Measurements from ENCODE around the gene UNC13C.

DNA sequence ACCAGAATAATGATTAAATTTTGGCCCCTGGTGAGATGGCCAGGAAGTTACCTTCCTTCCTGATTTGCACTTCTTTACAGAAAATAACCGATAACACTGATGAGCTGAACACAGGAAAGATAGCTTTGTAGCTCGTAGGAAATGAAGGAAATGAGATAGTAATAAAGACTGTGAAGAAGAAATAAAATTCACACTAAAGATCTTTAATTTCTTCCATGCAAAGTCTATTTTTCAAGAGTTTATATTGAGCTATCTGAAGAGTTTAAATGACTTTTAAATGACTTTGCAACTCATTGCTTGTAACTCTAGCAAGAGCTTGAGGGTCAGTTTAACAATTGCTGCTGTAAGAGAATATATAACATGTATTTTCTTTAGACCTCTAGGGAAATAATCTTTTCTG is 543.0 kb downstream of the UNC13C start:
- no peak for TF ChIP-seq EP300 (IDR thresholded peaks at IDR 0.05)
- TF ChIP-seq, protein P1, sequence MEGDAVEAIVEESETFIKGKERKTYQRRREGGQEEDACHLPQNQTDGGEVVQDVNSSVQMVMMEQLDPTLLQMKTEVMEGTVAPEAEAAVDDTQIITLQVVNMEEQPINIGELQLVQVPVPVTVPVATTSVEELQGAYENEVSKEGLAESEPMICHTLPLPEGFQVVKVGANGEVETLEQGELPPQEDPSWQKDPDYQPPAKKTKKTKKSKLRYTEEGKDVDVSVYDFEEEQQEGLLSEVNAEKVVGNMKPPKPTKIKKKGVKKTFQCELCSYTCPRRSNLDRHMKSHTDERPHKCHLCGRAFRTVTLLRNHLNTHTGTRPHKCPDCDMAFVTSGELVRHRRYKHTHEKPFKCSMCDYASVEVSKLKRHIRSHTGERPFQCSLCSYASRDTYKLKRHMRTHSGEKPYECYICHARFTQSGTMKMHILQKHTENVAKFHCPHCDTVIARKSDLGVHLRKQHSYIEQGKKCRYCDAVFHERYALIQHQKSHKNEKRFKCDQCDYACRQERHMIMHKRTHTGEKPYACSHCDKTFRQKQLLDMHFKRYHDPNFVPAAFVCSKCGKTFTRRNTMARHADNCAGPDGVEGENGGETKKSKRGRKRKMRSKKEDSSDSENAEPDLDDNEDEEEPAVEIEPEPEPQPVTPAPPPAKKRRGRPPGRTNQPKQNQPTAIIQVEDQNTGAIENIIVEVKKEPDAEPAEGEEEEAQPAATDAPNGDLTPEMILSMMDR (IDR thresholded peaks at IDR 0.05), result no peak
- TF ChIP-seq POLR2A (IDR thresholded peaks at IDR 0.05), result no peak

Measured in tibial nerve (tissue), 4 donors.